Ovary (tissue), 9 donors: Measurements from ENCODE around the gene EAF1. TPM values are rescaled to one million over a fixed set of nuclear protein-coding genes. Genes with fewer than 3 reads are reported as not detected.

Experiments used
- DNase-seq, 5 donors: peaks; one replicate each; pipeline ENCODE4 v3.0.0-alpha.2; 2019 to 2020
- H3K27ac ChIP-seq, 2 donors: fragments of 200-600 bp; one replicate each; pipeline versions ENCODE4 v1.5.1 to v1.8.0; 2019 to 2022
- H3K27me3 ChIP-seq: fragments of 200-600 bp; one replicate; pipeline ENCODE4 v1.8.0; 2022
- H3K36me3 ChIP-seq: fragments of 200-600 bp; sonication (generic); one replicate; pipeline ENCODE4 v1.5.1; 2019
- H3K4me1 ChIP-seq: one replicate; pipeline ENCODE4 v1.8.1; 2013; ENCODE audit warnings: mild to moderate bottlenecking, moderate library complexity; ENCODE audit not compliant: insufficient read depth
- H3K4me3 ChIP-seq: fragments of 200-600 bp; sonication (generic); one replicate; pipeline ENCODE4 v1.5.1; 2017
- H3K9me3 ChIP-seq, 2 donors: fragments of 200-600 bp in 1 of 2; sonication (generic) in 1 of 2; one replicate each; pipeline versions ENCODE4 v1.5.1 to v1.8.1; 2013 to 2019; ENCODE audit warnings: mild to moderate bottlenecking in 1 of 2, moderate library complexity in 1 of 2
- EP300 ChIP-seq: sonication (generic); formaldehyde crosslinking; IDR thresholded peaks from one replicate; pipeline ENCODE4 v1.6.1; 2017; ENCODE audit warnings: antibody characterized with exemption
- POLR2A ChIP-seq: fragments of 450-650 bp; IDR thresholded peaks from one replicate; pipeline ENCODE4 v1.6.1; 2017; ENCODE audit warnings: antibody characterized with exemption, mild to moderate bottlenecking, moderate library complexity
- WGBS, 3 donors: extraction: QIAGEN DNeasy Blood & Tissue Kit in 1 of 3; methylation state at CpG; one replicate each; pipeline versions ENCODE4 v1.1.5 to v1.1.7; 2013 to 2017; 5-methylcytosine and 5-hydroxymethylcytosine counted together
- intact Hi-C, 4 donors: fragments of 100-400 bp; cut with DNase I; formaldehyde crosslinking; loops; one replicate each; pipeline versions ENCODE4 v1.11.0 to v1.15.1; 2022 to 2023
- polyA plus RNA-seq, 2 donors: library from polyadenylated mRNA; stranded (reverse); fragments of 200-250 nt in 1 of 2; fragments of 350-450 nt in 1 of 2; fragmentation: Illumina TruSeq in 1 of 2; extraction: RNeasy Lipid Tissue Mini Kit (QIAGEN cat#74804) in 1 of 2; gene quantifications; one replicate each; pipeline ENCODE4 v1.2.3, GENCODE V29; 2013 to 2014
- total RNA-seq, 7 donors: library from RNA; depleted of rRNA in 2 of 7; stranded (reverse); fragments of >200 nt in 2 of 7; fragmentation: NEBNext Ultra II Directional in 3 of 7; extraction: Animal tissue kit (Norgen Biotek cat#: 25700) in 3 of 7; gene quantifications; one replicate each; pipeline versions ENCODE4 v1.1.0 to v1.2.4, GENCODE V29; 2016 to 2023
- TF ChIP-seq, protein P1 (sequence below), 3 donors: fragments of 450-650 bp in 2 of 3; fragments of 200-600 bp in 1 of 3; IDR thresholded peaks; one replicate each; pipeline versions ENCODE4 v1.5.1 to v1.8.0; 2016 to 2022; ENCODE audit warnings: antibody characterized with exemption in 3 of 3, mild to moderate bottlenecking in 1 of 3
- donor health status: DM: no; HTN: no; CAD: no; lungs with moderate emphysema.
- donor health status: DM: no; HTN: no; CAD: no.
- donor health status: Bipolar disorder and iron deficiency.
- donor health status: DM: yes; HTN: yes; CAD: no.
- donor health status: DM: no; HTN: no; CAD: no.
- donor health status: DM: yes; HTN: yes; CAD: no.

The EAF1 gene
- total and polyA plus RNA-seq, 9 donors = 5.4 to 16.0 (median 11.9) TPM

DNA sequence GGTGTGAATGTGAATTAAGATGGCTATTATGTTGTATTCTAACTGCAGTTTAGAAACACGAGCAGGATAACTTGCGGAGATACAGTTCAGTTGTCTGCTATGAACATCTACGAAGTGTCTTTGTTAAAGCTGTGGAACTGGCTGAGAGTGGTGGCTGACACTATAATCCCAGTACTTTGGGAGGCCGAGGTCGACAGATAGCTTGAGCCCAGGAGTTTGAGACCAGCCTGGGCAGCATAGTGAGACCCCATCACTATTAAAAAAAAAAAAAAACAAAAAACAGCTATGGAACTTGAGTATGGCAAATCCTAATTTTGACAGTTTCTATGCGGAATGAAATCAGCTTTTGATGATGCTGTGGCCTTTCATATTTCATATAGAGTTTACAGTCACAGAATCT is 1.7 kb downstream of the EAF1 start:
- 78 to 87% (median 86%) methylated on average over 6 of the region's 6 CpGs for WGBS, 3 donors
- no peaks in the 10 kb centered on the region for H3K27me3 ChIP-seq
- no peaks in the 10 kb centered on the region for H3K9me3 ChIP-seq
- TF ChIP-seq, protein P1, sequence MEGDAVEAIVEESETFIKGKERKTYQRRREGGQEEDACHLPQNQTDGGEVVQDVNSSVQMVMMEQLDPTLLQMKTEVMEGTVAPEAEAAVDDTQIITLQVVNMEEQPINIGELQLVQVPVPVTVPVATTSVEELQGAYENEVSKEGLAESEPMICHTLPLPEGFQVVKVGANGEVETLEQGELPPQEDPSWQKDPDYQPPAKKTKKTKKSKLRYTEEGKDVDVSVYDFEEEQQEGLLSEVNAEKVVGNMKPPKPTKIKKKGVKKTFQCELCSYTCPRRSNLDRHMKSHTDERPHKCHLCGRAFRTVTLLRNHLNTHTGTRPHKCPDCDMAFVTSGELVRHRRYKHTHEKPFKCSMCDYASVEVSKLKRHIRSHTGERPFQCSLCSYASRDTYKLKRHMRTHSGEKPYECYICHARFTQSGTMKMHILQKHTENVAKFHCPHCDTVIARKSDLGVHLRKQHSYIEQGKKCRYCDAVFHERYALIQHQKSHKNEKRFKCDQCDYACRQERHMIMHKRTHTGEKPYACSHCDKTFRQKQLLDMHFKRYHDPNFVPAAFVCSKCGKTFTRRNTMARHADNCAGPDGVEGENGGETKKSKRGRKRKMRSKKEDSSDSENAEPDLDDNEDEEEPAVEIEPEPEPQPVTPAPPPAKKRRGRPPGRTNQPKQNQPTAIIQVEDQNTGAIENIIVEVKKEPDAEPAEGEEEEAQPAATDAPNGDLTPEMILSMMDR (IDR thresholded peaks at IDR 0.05) = no peak
- no peak for TF ChIP-seq EP300
- no peak for TF ChIP-seq POLR2A
- no peak for DNase-seq
- intact Hi-C loops = loop anchor here in 1 of 4 donors (10.0 kb wide), 1 partner anchor 126 kb away; no protein-coding TSS in a partner anchor
- no peaks in the 10 kb centered on the region for H3K36me3 ChIP-seq
- H3K4me3 ChIP-seq = peak overlapping the region; percentile 73
- peaks cover 9% of the 10 kb centered on the region for H3K4me1 ChIP-seq
- no peak overlapping the region for H3K27ac ChIP-seq

DNA sequence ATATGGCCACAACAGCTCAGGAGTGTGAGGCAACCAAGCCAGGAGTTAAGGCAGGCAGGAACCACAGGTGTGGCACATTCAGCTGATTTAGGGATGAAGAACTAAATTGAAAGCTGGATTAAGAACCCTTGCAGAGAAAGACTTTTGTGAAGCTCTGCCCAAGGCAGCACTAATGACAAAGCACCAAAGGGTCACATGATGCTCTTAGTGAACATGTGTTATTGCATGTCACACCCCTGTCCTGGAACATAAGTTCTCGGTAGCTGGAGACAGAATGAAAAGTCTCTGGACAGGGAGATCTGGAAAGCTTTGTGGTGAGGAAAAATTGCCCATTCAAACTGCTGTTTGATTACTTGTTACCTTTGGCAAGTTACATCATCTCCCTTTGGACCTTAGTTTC is 3.2 kb downstream of the EAF1 start:
- no peak overlapping the region for H3K4me3 ChIP-seq
- peaks cover 9% of the 10 kb centered on the region for H3K4me1 ChIP-seq
- TF ChIP-seq EP300 (no peak), POLR2A (no peak)
- TF ChIP-seq, protein P1 (IDR thresholded peaks at IDR 0.05) = no peak
- intact Hi-C loops = loop anchor here in 1 of 4 donors (10.0 kb wide), 1 partner anchor 134 kb away; no protein-coding TSS in a partner anchor
- H3K27me3 ChIP-seq = no peaks in the 10 kb centered on the region
- 79 to 93% (median 87%) methylated on average over 1 of the region's 1 CpG for WGBS, 3 donors
- no peak overlapping the region for H3K27ac ChIP-seq
- DNase-seq = no peak
- no peaks in the 10 kb centered on the region for H3K9me3 ChIP-seq
- no peaks in the 10 kb centered on the region for H3K36me3 ChIP-seq

DNA sequence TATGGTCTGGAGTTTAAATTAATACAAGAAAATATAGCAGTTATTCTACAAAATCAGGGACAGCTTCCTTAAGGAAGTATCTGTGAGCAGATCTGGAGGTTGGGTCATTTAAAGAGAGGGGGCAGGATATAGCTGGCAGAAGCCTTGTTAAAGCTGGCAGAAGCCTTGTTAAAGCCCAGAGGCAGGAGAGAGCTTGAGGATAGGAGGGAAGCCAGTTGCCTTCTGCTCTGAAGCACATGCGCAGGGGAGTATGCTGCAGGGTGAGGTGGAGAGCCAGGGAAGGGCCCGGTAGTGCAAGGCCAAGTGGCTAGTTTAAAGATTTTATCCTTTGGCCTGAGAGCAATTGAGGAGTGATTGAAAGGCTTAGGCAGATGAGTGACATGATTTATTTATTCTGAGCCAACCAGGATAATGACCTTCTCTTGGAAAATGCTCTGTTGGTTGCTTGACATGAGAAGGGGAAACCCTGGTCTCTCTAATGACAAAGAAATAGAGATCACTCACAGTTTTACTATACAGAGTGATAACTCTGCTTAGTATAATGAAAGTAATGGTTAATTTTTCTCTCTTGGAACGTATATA is 3.9 kb downstream of the EAF1 start:
- WGBS, 3 donors = 75 to 83% (median 77%) methylated on average over 3 of the region's 3 CpGs
- intact Hi-C loops = loop anchor here in 1 of 4 donors (10.0 kb wide), 1 partner anchor 133 kb away; no protein-coding TSS in a partner anchor
- Histone ChIP-seq H3K4me1 (peaks cover 9% of the 10 kb centered on the region), H3K4me3 (no peak overlapping the region), H3K36me3 (no peaks in the 10 kb centered on the region), H3K27ac (no peak overlapping the region), H3K9me3 (no peaks in the 10 kb centered on the region), H3K27me3 (no peaks in the 10 kb centered on the region)
- TF ChIP-seq POLR2A = no peak
- TF ChIP-seq, protein P1 (IDR thresholded peaks at IDR 0.05) = no peak
- no peak for TF ChIP-seq EP300
- no peak for DNase-seq

DNA sequence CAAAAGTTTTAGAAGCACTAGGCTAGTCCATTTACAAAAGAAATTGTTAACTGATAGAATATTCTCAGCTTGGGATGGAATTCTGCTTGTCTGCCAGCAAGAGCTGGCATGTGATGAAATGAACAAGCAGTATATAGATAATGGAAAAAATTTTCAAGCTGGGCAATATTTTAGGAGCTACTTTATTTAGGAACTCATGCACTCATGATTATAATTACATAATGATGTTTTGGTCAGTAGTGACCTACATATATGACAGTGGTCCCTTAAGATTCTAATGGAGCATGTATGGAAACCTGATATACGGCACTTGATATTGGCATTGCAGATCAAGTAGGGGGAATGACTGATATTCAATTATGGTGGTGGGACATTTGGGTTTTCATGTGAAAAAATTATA is 6.1 kb downstream of the EAF1 start:
- no peak for DNase-seq
- Histone ChIP-seq H3K27ac (no peak overlapping the region), H3K27me3 (no peaks in the 10 kb centered on the region), H3K4me3 (no peak overlapping the region), H3K9me3 (no peaks in the 10 kb centered on the region), H3K4me1 (peaks cover 6% of the 10 kb centered on the region), H3K36me3 (no peaks in the 10 kb centered on the region)
- no peak for TF ChIP-seq POLR2A
- TF ChIP-seq, protein P1 (IDR thresholded peaks at IDR 0.05) = no peak
- TF ChIP-seq EP300 = no peak
- WGBS, 3 donors = 100% methylated on average over 1 of the region's 1 CpG
- intact Hi-C loops = loop anchor here in 1 of 4 donors (10.0 kb wide), 1 partner anchor 131 kb away; no protein-coding TSS in a partner anchor
